ENCODE measurements around the gene PUS3. TPM values are rescaled to one million over a fixed set of nuclear protein-coding genes. Genes with fewer than 3 reads are reported as not detected.

Gene PUS3, protein sequence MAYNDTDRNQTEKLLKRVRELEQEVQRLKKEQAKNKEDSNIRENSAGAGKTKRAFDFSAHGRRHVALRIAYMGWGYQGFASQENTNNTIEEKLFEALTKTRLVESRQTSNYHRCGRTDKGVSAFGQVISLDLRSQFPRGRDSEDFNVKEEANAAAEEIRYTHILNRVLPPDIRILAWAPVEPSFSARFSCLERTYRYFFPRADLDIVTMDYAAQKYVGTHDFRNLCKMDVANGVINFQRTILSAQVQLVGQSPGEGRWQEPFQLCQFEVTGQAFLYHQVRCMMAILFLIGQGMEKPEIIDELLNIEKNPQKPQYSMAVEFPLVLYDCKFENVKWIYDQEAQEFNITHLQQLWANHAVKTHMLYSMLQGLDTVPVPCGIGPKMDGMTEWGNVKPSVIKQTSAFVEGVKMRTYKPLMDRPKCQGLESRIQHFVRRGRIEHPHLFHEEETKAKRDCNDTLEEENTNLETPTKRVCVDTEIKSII
- polyA plus RNA-seq (2011; rRNA removed) (9.5 and 13.2 TPM in 2 replicates), polyA minus RNA-seq (2011; rRNA and poly(A)+ RNA removed) (8.1 and 8.3 TPM in 2 replicates)

DNA sequence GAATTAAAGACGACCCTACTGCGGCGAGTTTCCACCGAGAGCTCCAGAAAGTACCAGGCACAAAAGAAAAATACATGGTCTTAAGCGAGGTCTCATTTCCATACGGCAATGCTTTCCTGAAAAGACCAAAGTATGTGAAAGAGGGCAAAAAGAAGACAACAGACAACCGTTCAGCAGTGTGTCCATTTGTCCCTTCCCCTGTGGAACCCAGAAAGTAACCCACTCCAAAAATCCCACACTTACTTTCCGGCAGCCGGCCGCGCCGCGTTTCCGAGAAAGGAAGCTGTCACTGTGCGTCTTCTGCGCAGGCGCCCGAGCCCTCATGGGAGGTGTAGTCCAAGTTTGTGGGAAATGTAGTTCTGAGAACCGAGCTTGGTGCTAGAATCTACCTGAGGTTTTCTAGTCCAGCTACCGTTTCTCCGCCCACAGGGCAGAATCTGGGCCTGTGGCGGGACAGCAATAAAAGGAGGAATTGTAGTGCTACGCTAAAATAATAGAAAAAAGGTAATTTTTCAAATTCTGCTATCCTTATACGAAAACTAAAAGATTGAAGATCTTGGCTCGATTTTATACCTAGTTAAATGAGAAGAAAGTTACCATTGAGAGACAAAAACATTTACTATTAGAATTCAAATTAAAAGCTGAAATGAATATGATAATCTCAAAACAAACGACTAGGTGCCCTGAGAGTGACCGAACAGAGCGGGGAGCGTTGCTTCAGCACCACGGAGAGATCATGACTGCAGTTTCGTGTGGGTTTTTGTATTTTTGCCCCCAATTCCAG lies at the start of gene PUS3:
Gene PUS3, minus strand, starts transcription at position 280 of the 784 bp plus-strand sequence. CDS start 6,922 bp downstream, outside the sequence.
- POLR2A ChIA-PET = interaction anchor here (0.5 to 1.3 kb wide), 4 partner anchors 15 to 241 kb away, joined by 3 to 16 read pairs (median 4); partner anchors contain the start of gene HYLS1
- H3K27me3 ChIP-seq (ENCODE audit: control insufficient read depth, insufficient read depth, low read length) = peaks cover 22% of the 10 kb centered on the region
- peak; percentile 48 for DNase-seq (ENCODE audit: low read depth, low spot score)
- CTCF ChIA-PET = interaction anchor here (0.5 to 1.7 kb wide), 5 partner anchors 12 to 291 kb away, joined by 3 to 6 read pairs (median 4); partner anchors contain the start of genes CDON and HYLS1
- peak within 1 kb of the TSS; percentile 55 for H3K27ac ChIP-seq (ENCODE audit: low read depth, low read length)
- H3K9me3 ChIP-seq (ENCODE audit: control insufficient read depth, insufficient read depth, low read length) = no peaks in the 10 kb centered on the region; the same call in 1 of the 2 replicates
- peak within 1 kb of the TSS; percentile 83 for H3K4me3 ChIP-seq (ENCODE audit: low read depth, low read length)
- TF ChIP-seq, protein P1, sequence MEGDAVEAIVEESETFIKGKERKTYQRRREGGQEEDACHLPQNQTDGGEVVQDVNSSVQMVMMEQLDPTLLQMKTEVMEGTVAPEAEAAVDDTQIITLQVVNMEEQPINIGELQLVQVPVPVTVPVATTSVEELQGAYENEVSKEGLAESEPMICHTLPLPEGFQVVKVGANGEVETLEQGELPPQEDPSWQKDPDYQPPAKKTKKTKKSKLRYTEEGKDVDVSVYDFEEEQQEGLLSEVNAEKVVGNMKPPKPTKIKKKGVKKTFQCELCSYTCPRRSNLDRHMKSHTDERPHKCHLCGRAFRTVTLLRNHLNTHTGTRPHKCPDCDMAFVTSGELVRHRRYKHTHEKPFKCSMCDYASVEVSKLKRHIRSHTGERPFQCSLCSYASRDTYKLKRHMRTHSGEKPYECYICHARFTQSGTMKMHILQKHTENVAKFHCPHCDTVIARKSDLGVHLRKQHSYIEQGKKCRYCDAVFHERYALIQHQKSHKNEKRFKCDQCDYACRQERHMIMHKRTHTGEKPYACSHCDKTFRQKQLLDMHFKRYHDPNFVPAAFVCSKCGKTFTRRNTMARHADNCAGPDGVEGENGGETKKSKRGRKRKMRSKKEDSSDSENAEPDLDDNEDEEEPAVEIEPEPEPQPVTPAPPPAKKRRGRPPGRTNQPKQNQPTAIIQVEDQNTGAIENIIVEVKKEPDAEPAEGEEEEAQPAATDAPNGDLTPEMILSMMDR (IDR thresholded peaks at IDR 0.05; ENCODE audit: low read depth, low read length) = no peak

- Histone ChIP-seq H3K4me3 (ENCODE audit: low read depth, low read length) (no peak overlapping the region), H3K27ac (ENCODE audit: low read depth, low read length) (no peak overlapping the region), H3K9me3 (ENCODE audit: control insufficient read depth, insufficient read depth, low read length) (no peaks in the 10 kb centered on the region; the same call in 1 of the 2 replicates), H3K27me3 (ENCODE audit: control insufficient read depth, insufficient read depth, low read length) (peaks cover 33% of the 10 kb centered on the region)
- no peak for DNase-seq (ENCODE audit: low read depth, low spot score)
- CTCF ChIA-PET = interaction anchor here (1.6 kb wide), 1 partner anchor 241 kb away, joined by 4 read pairs; no protein-coding TSS in a partner anchor
- TF ChIP-seq, protein P1 (IDR thresholded peaks at IDR 0.05; ENCODE audit: low read depth, low read length) = no peak
- POLR2A ChIA-PET = no interaction called here
Observed at GRCh38 chr11:125952559-125952958, 49.6 kb upstream of the PUS3 start.

DNA sequence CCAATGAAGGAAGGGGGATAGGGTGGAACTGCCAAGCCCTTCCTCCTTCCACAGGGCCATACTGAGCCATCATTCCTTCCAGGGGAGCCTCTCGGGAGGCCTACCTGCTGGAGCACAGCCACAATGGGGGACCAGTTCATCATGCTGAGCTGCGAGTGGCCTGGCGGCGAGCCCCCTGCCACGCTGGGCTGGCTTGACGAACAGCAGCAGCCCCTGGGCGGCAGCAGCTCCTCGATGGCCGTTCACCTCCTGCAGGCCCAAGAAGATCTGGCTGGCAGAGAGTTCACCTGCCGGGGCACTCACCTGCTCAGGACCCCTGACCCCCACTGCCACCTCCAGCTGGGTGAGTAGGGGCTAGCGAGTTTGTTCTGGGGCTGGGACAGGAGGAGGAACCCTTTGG lies 48.7 kb upstream of the PUS3 start:
- Histone ChIP-seq H3K27ac (ENCODE audit: low read depth, low read length) (no peak overlapping the region), H3K9me3 (ENCODE audit: control insufficient read depth, insufficient read depth, low read length) (no peaks in the 10 kb centered on the region; the same call in 1 of the 2 replicates), H3K27me3 (ENCODE audit: control insufficient read depth, insufficient read depth, low read length) (peaks cover 33% of the 10 kb centered on the region), H3K4me3 (ENCODE audit: low read depth, low read length) (no peak overlapping the region)
- DNase-seq (ENCODE audit: low read depth, low spot score) = no peak
- ChIA-PET POLR2A (no interaction called here), CTCF (no interaction called here)
- TF ChIP-seq, protein P1 (IDR thresholded peaks at IDR 0.05; ENCODE audit: low read depth, low read length) = no peak

- Histone ChIP-seq H3K4me3 (ENCODE audit: low read depth, low read length) (no peak overlapping the region), H3K27me3 (ENCODE audit: control insufficient read depth, insufficient read depth, low read length) (peaks cover 26% of the 10 kb centered on the region), H3K27ac (ENCODE audit: low read depth, low read length) (no peak overlapping the region), H3K9me3 (ENCODE audit: control insufficient read depth, insufficient read depth, low read length) (no peaks in the 10 kb centered on the region; the same call in 1 of the 2 replicates)
- CTCF ChIA-PET = no interaction called here
- POLR2A ChIA-PET = no interaction called here
- TF ChIP-seq, protein P1 (IDR thresholded peaks at IDR 0.05; ENCODE audit: low read depth, low read length) = no peak
- no peak for DNase-seq (ENCODE audit: low read depth, low spot score)
Observed at GRCh38 chr11:125950696-125951651, 48.0 kb upstream of the PUS3 start.

Data from AG04450 (cell line).